Kidney tubule cell (primary cell): ENCODE results near the gene RNF213.
"Not testable (repeated sequence)": the region's sequence is repeated elsewhere in the genome, so short reads cannot be mapped to it uniquely, and the experiment has no call there.

Source experiments
- DNase-seq: peaks from one replicate; pipeline ENCODE4 v3.0.0-alpha.2; 2018; ENCODE audit warnings: low spot score

The RNF213 gene

DNA sequence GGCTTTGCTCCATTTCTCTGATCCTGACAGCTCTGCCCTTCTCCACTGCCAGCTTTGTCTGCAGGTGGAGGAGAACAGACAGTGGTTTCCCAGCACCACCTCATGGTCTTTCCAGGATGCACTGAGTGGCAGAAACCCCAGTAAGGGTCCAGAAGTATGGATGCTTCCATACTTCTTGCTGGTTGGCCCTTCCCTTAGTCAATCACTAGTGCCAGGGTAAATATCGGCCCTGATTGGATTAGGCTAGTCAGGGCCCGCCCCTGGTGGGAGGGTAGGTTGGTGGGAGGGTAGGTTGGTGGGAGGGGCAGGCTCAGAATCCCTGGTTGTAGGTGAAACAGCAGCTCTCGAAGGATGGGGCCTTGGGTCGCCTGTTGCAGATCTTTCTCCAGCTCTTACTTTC is 10.2 kb downstream of the RNF213 start:
- no peak for DNase-seq

GRCh38 chr17:80272366-80272765 is 11.7 kb downstream of the RNF213 start:
- DNase-seq = no peak

DNA sequence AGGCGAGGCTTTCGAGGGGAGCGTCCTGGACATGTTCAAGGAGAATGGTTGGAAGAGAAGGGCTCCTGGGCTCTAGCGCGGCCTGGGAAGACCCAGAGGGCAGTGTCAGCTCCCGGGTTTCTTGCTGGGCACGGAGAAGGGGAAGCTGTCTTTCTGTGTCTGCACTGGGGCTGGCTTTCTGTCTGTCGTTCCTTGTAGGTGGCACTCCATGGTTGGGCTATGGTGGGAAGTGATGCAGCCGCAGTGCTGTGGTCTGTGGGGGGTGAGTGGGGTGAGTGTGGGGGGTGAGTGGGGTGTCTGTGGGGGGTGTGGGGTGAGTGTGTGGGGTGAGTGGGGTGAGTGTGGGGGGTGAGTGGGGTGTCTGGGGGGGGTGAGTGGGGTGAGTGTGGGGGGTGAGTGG is 13.7 kb downstream of the RNF213 start:
- DNase-seq = no peak

- DNase-seq = no peak
Measured at GRCh38 chr17:80274871-80275449, 14.3 kb downstream of the RNF213 start.

DNA sequence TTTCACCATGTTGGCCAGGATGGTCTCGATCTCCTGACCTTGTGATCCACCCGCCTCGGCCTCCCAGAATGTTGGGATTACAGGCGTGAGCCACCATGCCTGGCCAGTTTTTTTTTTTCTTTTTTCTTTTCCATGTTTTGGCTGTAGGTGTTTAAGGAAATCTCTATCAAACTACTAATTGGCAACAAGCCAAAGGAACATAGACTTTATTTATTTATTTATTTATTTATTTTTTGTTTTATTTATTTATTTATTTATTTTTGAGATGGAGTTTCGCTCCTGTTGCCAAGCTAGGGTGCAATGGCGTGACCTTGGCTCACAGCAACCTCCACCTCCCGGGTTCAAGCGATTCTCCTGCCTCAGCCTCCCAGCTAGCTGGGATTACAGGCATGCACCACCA is 15.2 kb downstream of the RNF213 start:
- DNase-seq = not testable (repeated sequence)

DNA sequence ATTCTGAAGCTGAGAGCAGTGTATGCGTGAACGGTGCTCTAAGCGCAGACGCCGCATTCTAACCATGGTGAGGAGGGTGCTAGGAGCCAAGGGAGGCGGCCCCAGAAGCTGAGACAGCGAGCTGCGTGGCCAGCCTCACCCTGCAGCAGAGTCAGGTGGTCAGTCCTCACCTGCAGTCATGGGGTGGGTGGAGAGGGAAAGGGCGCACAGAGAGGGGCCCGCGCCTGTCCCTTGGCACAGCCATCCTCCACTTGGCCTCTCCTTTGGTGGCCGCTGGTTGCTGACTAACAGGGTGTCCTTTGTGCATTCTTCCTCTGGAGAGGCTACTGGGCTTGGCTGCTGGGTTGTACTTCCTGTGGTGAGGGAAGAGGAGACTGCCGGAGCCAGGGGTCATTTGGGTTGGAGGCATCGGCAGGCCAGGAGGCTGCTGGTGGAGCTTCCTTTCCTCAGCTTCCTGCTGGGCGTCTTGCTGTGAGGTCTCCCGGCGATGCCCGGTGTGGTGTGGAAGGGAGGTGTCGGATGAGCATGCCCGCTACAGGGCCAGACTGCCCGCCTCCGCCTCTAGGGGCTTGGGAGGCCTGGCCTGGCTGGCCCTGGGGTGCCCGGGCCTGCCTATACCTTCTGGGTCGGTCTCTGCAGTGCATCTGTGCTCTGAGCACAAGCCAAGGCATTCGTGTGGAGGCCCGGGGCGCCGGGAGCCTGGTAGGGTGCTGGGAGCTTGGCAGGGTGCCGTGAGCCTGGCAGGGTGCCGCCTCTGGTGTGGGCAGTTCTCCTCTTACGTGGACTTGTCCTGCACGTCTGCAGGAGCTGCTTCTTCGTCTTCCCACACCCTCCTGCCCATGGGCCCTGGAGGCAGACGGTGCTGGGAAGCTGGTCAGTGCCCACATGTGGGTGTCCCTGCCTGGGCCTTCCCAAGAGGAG is 17.4 kb downstream of the RNF213 start:
- DNase-seq = no peak

DNA sequence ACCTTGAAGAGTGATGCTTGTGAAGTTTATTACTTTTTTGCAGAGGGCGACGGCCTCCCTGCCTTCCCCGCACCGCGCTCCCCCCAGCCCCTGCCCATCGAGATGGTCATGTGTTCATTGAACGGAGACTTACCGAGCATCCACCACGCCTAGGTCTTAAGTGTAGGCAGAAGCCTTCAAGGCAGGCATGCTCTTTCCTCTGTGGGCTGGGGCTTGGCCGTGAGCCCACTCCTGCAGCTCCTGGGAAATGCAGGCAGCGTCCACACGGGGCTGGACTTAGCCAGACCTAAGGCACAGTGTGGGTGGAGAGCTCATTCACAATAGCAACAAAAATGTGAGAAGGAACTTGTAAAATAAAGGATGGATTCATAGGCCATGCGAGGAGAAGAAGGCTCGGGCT is 19.2 kb downstream of the RNF213 start:
- DNase-seq = no peak

DNA sequence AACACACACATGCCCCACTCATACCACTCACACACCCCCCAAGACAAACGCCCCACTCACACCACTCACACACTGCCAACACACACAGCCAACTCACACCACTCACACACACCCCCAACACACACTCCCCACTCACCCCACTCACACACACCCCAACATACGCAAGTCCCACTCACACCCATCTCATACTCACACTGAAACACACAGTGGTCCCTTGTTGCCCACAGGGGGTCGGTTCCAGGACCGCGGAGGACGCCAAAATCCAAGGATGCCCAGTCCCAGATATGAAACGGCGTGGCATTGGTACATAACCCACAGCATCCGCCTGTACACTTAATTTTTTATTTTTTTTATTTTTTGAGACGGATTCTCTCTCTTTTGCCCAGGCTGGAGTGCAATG is 20.9 kb downstream of the RNF213 start:
- DNase-seq = no peak

DNA sequence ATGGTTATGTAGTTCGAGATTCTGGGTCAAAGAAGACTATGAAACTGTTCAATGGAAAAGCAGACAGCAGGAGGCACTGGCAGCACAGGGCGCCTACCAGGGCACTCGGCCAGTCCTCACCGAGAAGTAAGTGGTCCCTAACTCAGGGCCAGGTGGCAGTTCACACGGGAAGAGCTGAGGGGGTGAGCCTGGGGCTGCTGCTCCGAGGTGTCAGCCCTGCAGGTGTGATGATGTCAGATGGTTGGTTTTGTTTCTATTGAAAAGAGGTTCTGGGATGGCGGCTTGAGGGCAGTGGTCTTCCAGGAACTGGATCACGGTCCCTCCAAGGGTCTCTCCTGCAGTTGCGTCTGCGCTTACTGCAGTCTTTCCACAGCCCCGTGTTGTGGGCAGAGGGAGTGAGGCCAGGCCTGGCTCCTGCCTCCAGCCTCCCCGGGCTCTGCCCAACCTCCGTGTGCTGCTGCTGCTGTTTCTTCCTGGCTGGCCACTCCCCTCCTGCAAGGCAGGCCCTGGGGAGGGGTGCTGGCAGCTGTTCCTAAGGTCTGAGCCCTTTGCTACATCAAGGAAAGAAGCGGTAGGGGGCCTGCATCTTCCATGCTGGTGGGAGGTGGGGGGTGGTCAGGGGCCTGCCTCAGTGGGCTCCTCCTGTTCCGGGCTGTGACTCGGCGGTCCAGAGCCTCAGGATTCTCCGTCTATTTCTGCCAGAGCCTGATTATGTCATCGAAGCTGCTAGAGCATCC is 22.6 kb downstream of the RNF213 start:
- DNase-seq = no peak

DNA sequence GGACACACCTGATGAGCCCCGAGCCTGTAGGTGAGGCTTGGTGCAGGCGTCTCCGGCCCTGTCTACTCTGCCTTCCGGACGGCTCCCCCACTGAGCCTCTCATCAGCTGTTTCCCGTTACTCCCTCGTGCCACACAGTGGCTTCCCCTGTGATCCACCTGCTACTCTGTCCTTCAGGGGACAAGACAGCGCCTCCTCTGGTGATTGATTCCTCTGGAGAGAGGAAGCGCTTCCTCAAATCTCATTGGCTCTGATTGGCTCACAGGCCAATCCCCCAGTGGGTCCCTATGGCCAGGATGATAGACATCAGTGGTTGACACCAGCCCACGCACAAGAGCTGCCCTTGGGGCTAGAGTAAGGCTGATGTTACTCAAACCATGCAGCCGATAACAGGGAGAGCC is 24.0 kb downstream of the RNF213 start:
- no peak for DNase-seq

DNA sequence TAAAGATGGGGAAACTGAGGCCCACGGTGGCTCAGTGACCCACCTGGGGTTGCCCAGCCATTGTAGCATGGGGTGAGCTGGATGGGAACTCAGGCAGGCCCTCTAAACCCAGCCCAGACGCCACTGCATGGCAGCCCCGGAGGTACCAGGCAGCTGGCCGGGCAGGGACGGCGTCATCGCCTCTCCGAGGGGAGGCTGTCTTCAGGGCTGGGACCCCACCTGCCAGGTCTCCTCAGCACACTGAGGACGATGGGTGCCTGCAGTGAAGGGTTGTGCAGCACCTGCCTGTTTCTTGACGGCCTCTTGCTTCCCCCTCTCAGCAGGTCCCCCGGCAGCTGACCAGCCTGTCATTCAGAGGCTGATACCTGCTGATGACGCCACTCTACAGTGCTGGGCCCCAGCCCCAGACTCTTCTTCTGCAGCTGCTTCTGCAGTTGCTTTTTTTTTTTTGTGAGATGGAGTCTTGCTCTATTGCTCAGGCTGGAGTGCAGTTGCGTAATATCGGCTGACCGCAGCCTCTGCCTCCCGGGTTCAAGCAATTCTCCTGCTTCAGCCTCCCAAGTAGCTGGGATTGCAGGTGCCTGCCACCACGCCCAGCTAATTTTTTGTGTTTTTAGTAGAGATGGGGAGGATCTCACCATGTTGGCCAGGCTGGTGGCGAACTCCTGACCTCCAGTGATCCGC is 24.7 kb downstream of the RNF213 start:
- no peak for DNase-seq

DNA sequence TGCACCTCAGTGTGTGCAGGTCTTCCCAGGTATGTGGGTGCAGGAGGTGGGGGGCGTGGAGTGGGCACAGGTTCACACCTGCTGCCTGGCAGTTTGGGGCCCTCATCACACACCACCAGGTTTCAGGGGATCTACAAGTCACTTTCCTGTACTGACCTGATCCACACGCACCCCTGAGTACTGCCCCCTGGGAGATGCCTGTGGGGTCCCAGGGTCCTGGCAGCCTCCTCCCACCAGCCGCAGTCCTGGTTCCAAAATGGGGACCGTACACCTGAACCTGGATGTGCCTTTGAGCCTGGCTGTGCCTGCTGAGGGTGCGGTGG is 25.9 kb downstream of the RNF213 start:
- no peak for DNase-seq

DNA sequence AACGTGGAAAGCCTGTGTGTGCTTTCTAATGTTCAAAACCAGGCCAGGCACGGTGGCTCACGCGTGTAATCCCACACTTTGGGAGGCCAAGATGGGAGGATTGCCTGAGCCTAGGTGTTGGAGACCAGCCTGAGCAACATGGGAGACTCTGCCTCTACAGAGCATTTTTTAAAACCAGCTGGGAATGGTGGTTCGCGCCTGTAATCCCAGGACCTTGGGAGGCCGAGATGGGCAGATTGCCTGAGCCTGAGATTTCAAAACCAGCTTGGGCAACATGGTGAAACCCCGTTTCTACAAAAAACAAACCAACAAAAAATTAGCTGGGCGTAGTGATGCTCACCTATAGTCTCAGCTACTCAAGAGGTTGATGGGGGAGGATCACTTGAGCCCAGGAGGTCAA is 26.4 kb downstream of the RNF213 start:
- no peak for DNase-seq

DNA sequence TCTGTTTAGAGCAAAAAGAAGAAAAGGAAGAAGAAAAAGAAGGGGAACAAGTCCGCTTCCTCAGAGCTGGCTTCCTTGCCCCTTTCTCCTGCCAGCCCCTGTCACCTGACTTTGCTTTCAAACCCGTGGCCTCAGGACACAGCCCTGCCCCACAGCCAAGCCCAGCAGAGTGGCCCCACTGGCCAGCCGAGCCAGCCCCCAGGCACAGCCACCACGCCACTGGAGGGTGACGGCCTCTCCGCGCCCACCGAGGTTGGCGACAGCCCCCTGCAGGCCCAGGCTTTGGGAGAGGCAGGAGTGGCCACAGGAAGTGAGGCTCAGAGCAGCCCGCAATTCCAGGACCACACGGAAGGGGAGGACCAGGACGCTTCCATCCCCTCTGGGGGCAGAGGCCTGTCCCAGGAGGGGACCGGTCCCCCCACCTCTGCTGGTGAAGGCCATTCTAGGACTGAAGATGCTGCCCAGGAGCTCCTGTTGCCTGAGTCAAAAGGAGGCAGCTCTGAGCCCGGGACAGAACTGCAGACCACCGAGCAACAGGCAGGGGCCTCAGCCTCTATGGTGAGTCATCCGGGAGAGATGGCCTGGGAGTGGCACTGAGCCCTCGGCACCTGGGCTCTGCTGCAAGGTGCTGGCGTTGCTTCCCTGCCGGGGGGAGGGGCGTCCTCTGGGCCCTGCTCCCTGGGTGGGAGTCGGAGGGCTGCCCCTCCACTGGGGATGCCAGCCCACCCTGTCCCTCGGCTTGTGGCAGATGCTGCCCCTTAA is 27.3 kb downstream of the RNF213 start:
- DNase-seq = no peak

GRCh38 chr17:80289616-80290015 is 29.0 kb downstream of the RNF213 start:
- DNase-seq = no peak

- no peak for DNase-seq
Measured at GRCh38 chr17:80290156-80290555, 29.5 kb downstream of the RNF213 start.

GRCh38 chr17:80291260-80291659 is 30.6 kb downstream of the RNF213 start:
- DNase-seq = no peak

DNA sequence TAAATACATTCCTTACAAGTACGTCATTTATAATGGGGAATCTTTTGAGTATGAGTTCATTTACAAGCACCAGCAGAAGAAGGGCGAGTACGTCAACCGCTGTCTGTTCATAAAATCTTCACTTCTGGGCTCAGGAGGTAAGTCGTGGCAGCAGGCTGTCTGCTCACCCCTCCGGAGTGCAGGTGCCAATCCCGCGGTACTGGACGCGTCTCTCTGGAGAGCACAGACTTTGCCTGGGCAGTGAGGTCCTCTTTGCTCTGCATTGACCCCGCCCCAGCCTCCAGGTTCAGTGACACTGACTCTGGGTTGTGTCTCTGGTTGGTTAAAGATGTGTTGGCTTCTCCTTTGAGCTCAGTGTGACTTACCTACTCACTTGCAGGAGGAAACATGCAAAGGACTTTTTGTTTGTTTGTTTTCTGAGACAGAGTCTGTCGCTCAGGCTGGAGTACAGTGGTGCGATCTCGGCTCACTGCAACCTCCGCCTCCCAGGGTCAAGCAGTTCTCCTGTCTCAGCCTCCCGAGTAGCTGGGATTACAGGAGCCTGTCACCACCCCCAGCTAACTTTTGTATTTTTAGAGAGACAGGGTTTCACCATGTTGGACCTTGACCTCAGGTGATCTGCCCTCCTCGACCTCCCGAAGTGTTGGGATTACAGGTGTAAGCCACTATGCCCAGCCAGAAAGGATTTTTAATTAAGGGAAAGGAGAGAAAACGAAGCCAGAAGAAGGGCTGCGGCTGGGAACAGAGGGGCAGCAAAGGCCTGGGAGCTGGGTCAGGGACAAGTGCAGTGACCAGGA is 31.2 kb downstream of the RNF213 start:
- no peak for DNase-seq

DNA sequence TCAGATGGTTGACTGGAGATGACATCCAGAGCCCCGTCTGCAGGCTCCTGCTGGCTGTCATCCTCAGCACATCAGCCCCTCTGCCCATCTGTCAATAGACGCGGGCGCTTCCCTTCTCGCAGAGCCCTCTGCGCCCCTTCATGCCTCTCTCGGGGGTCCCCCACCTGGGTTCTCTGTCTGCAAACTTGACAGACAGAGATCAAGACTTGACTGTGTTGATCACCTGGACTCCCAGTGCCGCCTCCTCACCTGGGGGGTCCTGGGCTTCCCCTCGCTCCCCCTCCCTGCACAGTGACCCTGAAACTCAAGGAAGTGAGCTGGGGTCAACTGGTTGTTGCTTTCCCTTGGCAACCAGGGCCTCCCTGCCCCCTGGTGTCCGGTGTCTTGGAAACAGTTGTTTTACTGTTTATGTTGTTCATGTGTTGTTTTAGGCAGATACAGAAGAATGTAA is 31.9 kb downstream of the RNF213 start:
- no peak for DNase-seq

DNA sequence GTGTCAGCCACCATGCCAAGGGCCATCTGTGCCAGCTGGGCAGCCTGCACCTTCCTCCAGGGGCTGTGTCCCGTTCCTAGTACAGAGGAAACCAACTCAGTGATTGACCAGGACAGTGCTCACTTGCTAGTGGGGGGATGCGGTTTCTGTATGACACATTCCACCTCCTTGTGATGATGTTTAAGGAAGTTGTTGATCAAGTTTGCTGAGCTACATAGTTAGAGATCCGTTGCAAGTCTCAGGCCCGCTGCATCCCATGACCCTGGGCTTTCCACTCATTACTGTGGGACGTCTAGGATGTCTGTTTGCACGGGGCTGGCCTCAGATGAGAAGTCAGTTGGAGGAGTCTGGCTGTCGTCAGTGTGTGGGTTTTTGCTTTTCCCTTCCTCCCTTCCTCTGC is 33.6 kb downstream of the RNF213 start:
- DNase-seq = no peak

- no peak for DNase-seq
Measured at GRCh38 chr17:80294653-80295052, 34.0 kb downstream of the RNF213 start.
